Measurements from ENCODE around the gene RPS6KL1. TPM values are rescaled to one million over a fixed set of nuclear protein-coding genes. Genes with fewer than 3 reads are reported as not detected.

RPS6KL1 gene
- total and polyA plus RNA-seq, 2 experiments from 2014 or later, result 5.6 to 6.5 TPM

GRCh38 chr14:74950795-74951442 is 27.9 kb upstream of the RPS6KL1 start:
- H3K9me3 Mint-ChIP-seq, result no peaks in the 10 kb centered on the region; the same call in 2 of the 3 replicates
- DNase-seq (ENCODE audit: low spot score) (no peak), ATAC-seq (no peak)
- Histone ChIP-seq H3K27me3 (ENCODE audit: insufficient read depth) (peaks cover 6% of the 10 kb centered on the region; the same call in 1 of the 2 replicates), H3K9me2 (ENCODE audit: insufficient read depth) (no peaks in the 10 kb centered on the region), H3F3A (replicated peaks; ENCODE audit: low read depth) (no peaks in the 10 kb centered on the region), H3K36me3 (ENCODE audit: insufficient read depth) (no peaks in the 10 kb centered on the region), H3K4me1 (ENCODE audit: insufficient read depth) (peaks cover 8% of the 10 kb centered on the region), H4K20me1 (replicated peaks; ENCODE audit: insufficient read depth) (no peaks in the 10 kb centered on the region), H3K4me3 (no peak overlapping the region), H3K4me2 (no peak overlapping the region), H2AFZ (no peak overlapping the region), H3K79me2 (replicated peaks; ENCODE audit: insufficient read depth) (no peaks in the 10 kb centered on the region), H3K27ac (ENCODE audit: low read depth) (no peak overlapping the region)
- TF ChIP-seq ZNF114 (CRISPR knock-in tag; IDR thresholded peaks at IDR 0.05) (no peak), POLR2AphosphoS5 (IDR thresholded peaks at IDR 0.05; ENCODE audit: low read depth) (no peak), EZH2 (IDR thresholded peaks at IDR 0.05; ENCODE audit: low read depth, unreplicated experiment) (no peak), EZH2phosphoT487 (IDR thresholded peaks at IDR 0.05; ENCODE audit: unreplicated experiment) (no peak), NANOG (IDR thresholded peaks at IDR 0.05; ENCODE audit: borderline replicate concordance) (no peak), REST (IDR thresholded peaks at IDR 0.05; ENCODE audit: unreplicated experiment) (no peak), JUNB (IDR thresholded peaks at IDR 0.05; ENCODE audit: unreplicated experiment) (no peak), STAT1 (IDR thresholded peaks at IDR 0.05; ENCODE audit: unreplicated experiment) (no peak), CREB1 (CRISPR knock-in tag; IDR thresholded peaks at IDR 0.05; ENCODE audit: low read depth) (no peak), ZNF331 (CRISPR knock-in tag; IDR thresholded peaks at IDR 0.05; ENCODE audit: low read depth) (no peak)
- TF ChIP-seq, protein P1, sequence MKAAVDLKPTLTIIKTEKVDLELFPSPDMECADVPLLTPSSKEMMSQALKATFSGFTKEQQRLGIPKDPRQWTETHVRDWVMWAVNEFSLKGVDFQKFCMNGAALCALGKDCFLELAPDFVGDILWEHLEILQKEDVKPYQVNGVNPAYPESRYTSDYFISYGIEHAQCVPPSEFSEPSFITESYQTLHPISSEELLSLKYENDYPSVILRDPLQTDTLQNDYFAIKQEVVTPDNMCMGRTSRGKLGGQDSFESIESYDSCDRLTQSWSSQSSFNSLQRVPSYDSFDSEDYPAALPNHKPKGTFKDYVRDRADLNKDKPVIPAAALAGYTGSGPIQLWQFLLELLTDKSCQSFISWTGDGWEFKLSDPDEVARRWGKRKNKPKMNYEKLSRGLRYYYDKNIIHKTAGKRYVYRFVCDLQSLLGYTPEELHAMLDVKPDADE (IDR thresholded peaks at IDR 0.05), result no peak
- TF ChIP-seq, protein P2, sequence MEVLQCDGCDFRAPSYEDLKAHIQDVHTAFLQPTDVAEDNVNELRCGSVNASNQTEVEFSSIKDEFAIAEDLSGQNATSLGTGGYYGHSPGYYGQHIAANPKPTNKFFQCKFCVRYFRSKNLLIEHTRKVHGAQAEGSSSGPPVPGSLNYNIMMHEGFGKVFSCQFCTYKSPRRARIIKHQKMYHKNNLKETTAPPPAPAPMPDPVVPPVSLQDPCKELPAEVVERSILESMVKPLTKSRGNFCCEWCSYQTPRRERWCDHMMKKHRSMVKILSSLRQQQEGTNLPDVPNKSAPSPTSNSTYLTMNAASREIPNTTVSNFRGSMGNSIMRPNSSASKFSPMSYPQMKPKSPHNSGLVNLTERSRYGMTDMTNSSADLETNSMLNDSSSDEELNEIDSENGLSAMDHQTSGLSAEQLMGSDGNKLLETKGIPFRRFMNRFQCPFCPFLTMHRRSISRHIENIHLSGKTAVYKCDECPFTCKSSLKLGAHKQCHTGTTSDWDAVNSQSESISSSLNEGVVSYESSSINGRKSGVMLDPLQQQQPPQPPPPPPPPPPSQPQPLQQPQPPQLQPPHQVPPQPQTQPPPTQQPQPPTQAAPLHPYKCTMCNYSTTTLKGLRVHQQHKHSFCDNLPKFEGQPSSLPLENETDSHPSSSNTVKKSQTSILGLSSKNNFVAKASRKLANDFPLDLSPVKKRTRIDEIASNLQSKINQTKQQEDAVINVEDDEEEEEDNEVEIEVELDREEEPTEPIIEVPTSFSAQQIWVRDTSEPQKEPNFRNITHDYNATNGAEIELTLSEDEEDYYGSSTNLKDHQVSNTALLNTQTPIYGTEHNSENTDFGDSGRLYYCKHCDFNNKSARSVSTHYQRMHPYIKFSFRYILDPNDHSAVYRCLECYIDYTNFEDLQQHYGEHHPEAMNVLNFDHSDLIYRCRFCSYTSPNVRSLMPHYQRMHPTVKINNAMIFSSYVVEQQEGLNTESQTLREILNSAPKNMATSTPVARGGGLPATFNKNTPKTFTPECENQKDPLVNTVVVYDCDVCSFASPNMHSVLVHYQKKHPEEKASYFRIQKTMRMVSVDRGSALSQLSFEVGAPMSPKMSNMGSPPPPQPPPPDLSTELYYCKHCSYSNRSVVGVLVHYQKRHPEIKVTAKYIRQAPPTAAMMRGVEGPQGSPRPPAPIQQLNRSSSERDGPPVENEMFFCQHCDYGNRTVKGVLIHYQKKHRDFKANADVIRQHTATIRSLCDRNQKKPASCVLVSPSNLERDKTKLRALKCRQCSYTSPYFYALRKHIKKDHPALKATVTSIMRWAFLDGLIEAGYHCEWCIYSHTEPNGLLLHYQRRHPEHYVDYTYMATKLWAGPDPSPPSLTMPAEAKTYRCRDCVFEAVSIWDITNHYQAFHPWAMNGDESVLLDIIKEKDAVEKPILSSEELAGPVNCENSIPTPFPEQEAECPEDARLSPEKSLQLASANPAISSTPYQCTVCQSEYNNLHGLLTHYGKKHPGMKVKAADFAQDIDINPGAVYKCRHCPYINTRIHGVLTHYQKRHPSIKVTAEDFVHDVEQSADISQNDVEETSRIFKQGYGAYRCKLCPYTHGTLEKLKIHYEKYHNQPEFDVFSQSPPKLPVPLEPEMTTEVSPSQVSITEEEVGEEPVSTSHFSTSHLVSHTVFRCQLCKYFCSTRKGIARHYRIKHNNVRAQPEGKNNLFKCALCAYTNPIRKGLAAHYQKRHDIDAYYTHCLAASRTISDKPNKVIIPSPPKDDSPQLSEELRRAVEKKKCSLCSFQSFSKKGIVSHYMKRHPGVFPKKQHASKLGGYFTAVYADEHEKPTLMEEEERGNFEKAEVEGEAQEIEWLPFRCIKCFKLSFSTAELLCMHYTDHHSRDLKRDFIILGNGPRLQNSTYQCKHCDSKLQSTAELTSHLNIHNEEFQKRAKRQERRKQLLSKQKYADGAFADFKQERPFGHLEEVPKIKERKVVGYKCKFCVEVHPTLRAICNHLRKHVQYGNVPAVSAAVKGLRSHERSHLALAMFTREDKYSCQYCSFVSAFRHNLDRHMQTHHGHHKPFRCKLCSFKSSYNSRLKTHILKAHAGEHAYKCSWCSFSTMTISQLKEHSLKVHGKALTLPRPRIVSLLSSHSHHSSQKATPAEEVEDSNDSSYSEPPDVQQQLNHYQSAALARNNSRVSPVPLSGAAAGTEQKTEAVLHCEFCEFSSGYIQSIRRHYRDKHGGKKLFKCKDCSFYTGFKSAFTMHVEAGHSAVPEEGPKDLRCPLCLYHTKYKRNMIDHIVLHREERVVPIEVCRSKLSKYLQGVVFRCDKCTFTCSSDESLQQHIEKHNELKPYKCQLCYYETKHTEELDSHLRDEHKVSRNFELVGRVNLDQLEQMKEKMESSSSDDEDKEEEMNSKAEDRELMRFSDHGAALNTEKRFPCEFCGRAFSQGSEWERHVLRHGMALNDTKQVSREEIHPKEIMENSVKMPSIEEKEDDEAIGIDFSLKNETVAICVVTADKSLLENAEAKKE (CRISPR knock-in tag; IDR thresholded peaks at IDR 0.05), result no peak
- TF ChIP-seq, protein P3, sequence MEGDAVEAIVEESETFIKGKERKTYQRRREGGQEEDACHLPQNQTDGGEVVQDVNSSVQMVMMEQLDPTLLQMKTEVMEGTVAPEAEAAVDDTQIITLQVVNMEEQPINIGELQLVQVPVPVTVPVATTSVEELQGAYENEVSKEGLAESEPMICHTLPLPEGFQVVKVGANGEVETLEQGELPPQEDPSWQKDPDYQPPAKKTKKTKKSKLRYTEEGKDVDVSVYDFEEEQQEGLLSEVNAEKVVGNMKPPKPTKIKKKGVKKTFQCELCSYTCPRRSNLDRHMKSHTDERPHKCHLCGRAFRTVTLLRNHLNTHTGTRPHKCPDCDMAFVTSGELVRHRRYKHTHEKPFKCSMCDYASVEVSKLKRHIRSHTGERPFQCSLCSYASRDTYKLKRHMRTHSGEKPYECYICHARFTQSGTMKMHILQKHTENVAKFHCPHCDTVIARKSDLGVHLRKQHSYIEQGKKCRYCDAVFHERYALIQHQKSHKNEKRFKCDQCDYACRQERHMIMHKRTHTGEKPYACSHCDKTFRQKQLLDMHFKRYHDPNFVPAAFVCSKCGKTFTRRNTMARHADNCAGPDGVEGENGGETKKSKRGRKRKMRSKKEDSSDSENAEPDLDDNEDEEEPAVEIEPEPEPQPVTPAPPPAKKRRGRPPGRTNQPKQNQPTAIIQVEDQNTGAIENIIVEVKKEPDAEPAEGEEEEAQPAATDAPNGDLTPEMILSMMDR (conservative IDR thresholded peaks at IDR 0.05; ENCODE audit: low read depth in 2 of 2), result no peak
- no peak overlapping the region for H3K4me3 Mint-ChIP-seq
- H3K4me1 Mint-ChIP-seq, result peaks cover 11% of the 10 kb centered on the region; the same call in 2 of the 3 replicates
- peaks cover 15% of the 10 kb centered on the region for H3K27me3 Mint-ChIP-seq (ENCODE audit: insufficient read depth, low read depth, poor library complexity)
- H3K27ac Mint-ChIP-seq, result no peak overlapping the region
- no peaks in the 10 kb centered on the region; the same call in 2 of the 3 replicates for H3K36me3 Mint-ChIP-seq (ENCODE audit: low read depth)
